Measurements from ENCODE around the gene MYOZ3.

MYOZ3 gene

DNA sequence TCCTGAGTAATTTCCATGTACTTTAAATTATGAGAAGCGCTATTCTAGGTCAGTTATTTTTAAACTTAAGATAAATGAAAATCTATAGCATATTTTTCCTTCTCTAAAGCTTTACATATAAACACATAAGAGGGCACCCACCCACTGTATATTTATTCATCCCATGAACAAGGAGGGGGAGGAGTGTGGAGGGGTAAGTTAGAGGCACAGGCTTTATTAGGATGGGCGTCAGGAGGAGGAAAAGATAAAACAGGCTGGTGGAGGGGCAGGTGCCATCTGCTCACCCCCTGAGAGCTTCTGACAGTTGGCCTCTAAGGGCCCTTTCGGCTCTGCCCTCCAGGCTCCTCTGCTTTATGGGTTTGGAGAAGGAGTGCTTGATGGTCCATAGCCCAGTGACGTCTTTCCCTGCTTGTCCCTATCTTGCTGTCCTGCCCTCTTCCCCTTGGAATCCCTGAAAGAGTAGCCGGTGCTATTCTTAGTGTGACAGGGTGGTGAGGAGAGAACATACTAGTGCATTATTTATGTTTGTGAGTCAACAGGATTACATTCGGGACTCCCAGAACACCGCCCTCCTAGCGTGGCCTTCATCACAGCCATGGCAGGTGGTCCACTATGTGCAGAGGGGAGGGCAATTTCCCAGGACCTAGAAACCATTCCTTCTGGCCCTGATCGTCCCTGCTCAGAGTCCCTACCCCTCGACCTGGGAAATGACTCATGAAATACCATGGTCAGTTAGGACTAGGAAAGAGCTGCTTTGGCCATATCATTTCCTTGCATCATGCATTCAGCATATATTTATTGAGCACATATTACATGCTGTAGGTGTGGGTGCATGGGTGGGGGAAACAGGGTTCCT is 28.5 kb upstream of the MYOZ3 start:
- no peak for ATAC-seq
- TF ChIP-seq PPARA (CRISPR knock-in tag; IDR thresholded peaks at IDR 0.05; ENCODE audit: borderline replicate concordance) (no peak), ZFP30 (CRISPR knock-in tag; IDR thresholded peaks at IDR 0.05) (no peak), SNAI2 (CRISPR knock-in tag; IDR thresholded peaks at IDR 0.05) (no peak), ZNF70 (CRISPR knock-in tag; IDR thresholded peaks at IDR 0.05) (no peak), ZC3H10 (CRISPR knock-in tag; IDR thresholded peaks at IDR 0.05) (no peak), ZNF8 (CRISPR knock-in tag; IDR thresholded peaks at IDR 0.05) (no peak), RARB (CRISPR knock-in tag; IDR thresholded peaks at IDR 0.05) (no peak), ARNTL (CRISPR knock-in tag; IDR thresholded peaks at IDR 0.05; ENCODE audit: borderline replicate concordance, low read depth) (no peak), ZFP3 (CRISPR knock-in tag; IDR thresholded peaks at IDR 0.05) (no peak), TOX (CRISPR knock-in tag; IDR thresholded peaks at IDR 0.05; ENCODE audit: borderline replicate concordance) (no peak), CSDC2 (CRISPR knock-in tag; IDR thresholded peaks at IDR 0.05) (no peak), OSR1 (CRISPR knock-in tag; IDR thresholded peaks at IDR 0.05) (no peak)
- TF ChIP-seq, protein P1, sequence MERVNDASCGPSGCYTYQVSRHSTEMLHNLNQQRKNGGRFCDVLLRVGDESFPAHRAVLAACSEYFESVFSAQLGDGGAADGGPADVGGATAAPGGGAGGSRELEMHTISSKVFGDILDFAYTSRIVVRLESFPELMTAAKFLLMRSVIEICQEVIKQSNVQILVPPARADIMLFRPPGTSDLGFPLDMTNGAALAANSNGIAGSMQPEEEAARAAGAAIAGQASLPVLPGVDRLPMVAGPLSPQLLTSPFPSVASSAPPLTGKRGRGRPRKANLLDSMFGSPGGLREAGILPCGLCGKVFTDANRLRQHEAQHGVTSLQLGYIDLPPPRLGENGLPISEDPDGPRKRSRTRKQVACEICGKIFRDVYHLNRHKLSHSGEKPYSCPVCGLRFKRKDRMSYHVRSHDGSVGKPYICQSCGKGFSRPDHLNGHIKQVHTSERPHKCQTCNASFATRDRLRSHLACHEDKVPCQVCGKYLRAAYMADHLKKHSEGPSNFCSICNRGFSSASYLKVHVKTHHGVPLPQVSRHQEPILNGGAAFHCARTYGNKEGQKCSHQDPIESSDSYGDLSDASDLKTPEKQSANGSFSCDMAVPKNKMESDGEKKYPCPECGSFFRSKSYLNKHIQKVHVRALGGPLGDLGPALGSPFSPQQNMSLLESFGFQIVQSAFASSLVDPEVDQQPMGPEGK (CRISPR knock-in tag; IDR thresholded peaks at IDR 0.05; ENCODE audit: borderline replicate concordance): no peak
- TF ChIP-seq, protein P2, sequence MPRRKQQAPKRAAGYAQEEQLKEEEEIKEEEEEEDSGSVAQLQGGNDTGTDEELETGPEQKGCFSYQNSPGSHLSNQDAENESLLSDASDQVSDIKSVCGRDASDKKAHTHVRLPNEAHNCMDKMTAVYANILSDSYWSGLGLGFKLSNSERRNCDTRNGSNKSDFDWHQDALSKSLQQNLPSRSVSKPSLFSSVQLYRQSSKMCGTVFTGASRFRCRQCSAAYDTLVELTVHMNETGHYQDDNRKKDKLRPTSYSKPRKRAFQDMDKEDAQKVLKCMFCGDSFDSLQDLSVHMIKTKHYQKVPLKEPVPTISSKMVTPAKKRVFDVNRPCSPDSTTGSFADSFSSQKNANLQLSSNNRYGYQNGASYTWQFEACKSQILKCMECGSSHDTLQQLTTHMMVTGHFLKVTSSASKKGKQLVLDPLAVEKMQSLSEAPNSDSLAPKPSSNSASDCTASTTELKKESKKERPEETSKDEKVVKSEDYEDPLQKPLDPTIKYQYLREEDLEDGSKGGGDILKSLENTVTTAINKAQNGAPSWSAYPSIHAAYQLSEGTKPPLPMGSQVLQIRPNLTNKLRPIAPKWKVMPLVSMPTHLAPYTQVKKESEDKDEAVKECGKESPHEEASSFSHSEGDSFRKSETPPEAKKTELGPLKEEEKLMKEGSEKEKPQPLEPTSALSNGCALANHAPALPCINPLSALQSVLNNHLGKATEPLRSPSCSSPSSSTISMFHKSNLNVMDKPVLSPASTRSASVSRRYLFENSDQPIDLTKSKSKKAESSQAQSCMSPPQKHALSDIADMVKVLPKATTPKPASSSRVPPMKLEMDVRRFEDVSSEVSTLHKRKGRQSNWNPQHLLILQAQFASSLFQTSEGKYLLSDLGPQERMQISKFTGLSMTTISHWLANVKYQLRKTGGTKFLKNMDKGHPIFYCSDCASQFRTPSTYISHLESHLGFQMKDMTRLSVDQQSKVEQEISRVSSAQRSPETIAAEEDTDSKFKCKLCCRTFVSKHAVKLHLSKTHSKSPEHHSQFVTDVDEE (CRISPR knock-in tag; IDR thresholded peaks at IDR 0.05): no peak
- TF ChIP-seq, protein P3, sequence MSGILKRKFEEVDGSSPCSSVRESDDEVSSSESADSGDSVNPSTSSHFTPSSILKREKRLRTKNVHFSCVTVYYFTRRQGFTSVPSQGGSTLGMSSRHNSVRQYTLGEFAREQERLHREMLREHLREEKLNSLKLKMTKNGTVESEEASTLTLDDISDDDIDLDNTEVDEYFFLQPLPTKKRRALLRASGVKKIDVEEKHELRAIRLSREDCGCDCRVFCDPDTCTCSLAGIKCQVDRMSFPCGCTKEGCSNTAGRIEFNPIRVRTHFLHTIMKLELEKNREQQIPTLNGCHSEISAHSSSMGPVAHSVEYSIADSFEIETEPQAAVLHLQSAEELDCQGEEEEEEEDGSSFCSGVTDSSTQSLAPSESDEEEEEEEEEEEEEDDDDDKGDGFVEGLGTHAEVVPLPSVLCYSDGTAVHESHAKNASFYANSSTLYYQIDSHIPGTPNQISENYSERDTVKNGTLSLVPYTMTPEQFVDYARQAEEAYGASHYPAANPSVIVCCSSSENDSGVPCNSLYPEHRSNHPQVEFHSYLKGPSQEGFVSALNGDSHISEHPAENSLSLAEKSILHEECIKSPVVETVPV (CRISPR knock-in tag; IDR thresholded peaks at IDR 0.05): no peak
- TF ChIP-seq, protein P4, sequence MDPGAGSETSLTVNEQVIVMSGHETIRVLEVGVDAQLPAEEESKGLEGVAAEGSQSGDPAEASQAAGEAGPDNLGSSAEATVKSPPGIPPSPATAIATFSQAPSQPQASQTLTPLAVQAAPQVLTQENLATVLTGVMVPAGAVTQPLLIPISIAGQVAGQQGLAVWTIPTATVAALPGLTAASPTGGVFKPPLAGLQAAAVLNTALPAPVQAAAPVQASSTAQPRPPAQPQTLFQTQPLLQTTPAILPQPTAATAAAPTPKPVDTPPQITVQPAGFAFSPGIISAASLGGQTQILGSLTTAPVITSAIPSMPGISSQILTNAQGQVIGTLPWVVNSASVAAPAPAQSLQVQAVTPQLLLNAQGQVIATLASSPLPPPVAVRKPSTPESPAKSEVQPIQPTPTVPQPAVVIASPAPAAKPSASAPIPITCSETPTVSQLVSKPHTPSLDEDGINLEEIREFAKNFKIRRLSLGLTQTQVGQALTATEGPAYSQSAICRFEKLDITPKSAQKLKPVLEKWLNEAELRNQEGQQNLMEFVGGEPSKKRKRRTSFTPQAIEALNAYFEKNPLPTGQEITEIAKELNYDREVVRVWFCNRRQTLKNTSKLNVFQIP (CRISPR knock-in tag; IDR thresholded peaks at IDR 0.05; ENCODE audit: borderline replicate concordance, low read depth): no peak

DNA sequence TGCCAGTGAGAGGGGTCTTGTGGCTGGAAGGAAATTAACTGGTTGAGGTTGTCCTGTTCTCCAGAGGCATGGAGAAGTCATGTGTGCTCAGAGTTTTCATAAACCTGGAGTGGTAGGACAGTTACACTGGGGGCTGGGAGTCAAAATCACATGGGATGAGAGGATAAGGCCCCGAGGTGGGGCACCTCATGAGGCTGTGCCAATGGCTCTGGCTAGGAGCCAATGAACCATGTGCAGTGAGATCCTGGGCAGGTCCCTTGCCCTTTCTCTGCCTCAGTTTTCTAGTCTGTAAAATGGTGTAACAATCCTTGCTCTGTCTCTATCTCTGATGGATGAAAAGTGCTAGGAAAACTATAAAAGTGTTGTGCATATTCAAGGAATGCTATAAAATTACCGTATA is 27.6 kb upstream of the MYOZ3 start:
- TF ChIP-seq, protein P3 (CRISPR knock-in tag; IDR thresholded peaks at IDR 0.05): no peak
- TF ChIP-seq ZNF70 (CRISPR knock-in tag; IDR thresholded peaks at IDR 0.05): no peak
- TF ChIP-seq BACH2 (CRISPR knock-in tag; IDR thresholded peaks at IDR 0.05; ENCODE audit: borderline replicate concordance): no peak
- TF ChIP-seq ZNF8 (CRISPR knock-in tag; IDR thresholded peaks at IDR 0.05): no peak
- no peak for TF ChIP-seq SNAI2 (CRISPR knock-in tag; IDR thresholded peaks at IDR 0.05)
- TF ChIP-seq RARB (CRISPR knock-in tag; IDR thresholded peaks at IDR 0.05): no peak
- no peak for TF ChIP-seq ESRRG (CRISPR knock-in tag; IDR thresholded peaks at IDR 0.05)
- no peak for TF ChIP-seq PPARA (CRISPR knock-in tag; IDR thresholded peaks at IDR 0.05; ENCODE audit: borderline replicate concordance)
- no peak for TF ChIP-seq ARNTL (CRISPR knock-in tag; IDR thresholded peaks at IDR 0.05; ENCODE audit: borderline replicate concordance, low read depth)
- TF ChIP-seq ZNF565 (CRISPR knock-in tag; conservative IDR thresholded peaks at IDR 0.05; ENCODE audit: low read depth): no peak
- no peak for TF ChIP-seq ISL1 (CRISPR knock-in tag; IDR thresholded peaks at IDR 0.05)
- ATAC-seq: no peak

All from SK-N-SH treated with all-trans-retinoic acid at 6 μM for 48 hours (cell line).